HFFc6 (cell line): ENCODE results near the gene TMEM39A. TPM values are rescaled to one million over a fixed set of nuclear protein-coding genes. Genes with fewer than 3 reads are reported as not detected.

Experiments used
- DNase-seq: peaks from one replicate; pipeline ENCODE4 v3.0.0-alpha.2; 2018
- H3K27ac Mint-ChIP-seq: 2 replicates; pipeline ENCODE4 v1.8.0; 2020; ENCODE audit warnings: mild to moderate bottlenecking, mixed read lengths
- H3K27me3 Mint-ChIP-seq: 2 replicates; pipeline ENCODE4 v1.8.0; 2021; ENCODE audit warnings: mild to moderate bottlenecking, moderate library complexity, mixed read lengths; ENCODE audit not compliant: insufficient read depth
- H3K36me3 Mint-ChIP-seq: 2 replicates; pipeline ENCODE4 v1.8.0; 2021; ENCODE audit warnings: low read depth, mixed read lengths
- H3K4me1 Mint-ChIP-seq: 2 replicates; pipeline ENCODE4 v1.8.0; 2020; ENCODE audit warnings: low read depth, mixed read lengths
- H3K4me3 Mint-ChIP-seq: 2 replicates; pipeline ENCODE4 v1.8.0; 2020; ENCODE audit warnings: mild to moderate bottlenecking, moderate library complexity, mixed read lengths
- H3K9me3 Mint-ChIP-seq: 2 replicates; pipeline ENCODE4 v1.8.0; 2020; ENCODE audit warnings: mild to moderate bottlenecking, mixed read lengths
- CTCF ChIP-seq: fragments of 200-600 bp; sonication (generic); IDR thresholded peaks from 2 replicates; pipeline ENCODE4 v1.5.0; 2021; ENCODE audit warnings: antibody characterized with exemption, mild to moderate bottlenecking
- total RNA-seq, 6 experiments: library from RNA; stranded (reverse); fragmentation: NEBNext Ultra II Directional; extraction: Animal tissue kit (Norgen Biotek cat#: 25700); gene quantifications; 2 replicates in 1 of 6; 3 replicates in 5 of 6; pipeline ENCODE4 v1.2.3, GENCODE V29; 2021

The TMEM39A gene
- total RNA-seq, 6 experiments from 2014 or later = 47.3 to 58.8 (median 55.5) TPM

GRCh38 chr3:119434703-119435102 lies 28.7 kb downstream of the TMEM39A start:
- Mint-ChIP-seq H3K27ac (no peak overlapping the region), H3K36me3 (peaks cover 65% of the 10 kb centered on the region), H3K27me3 (no peaks in the 10 kb centered on the region), H3K4me3 (no peak overlapping the region), H3K4me1 (peaks cover 28% of the 10 kb centered on the region), H3K9me3 (peaks cover 4% of the 10 kb centered on the region; the same call in 1 of the 2 replicates)
- DNase-seq = no peak
- TF ChIP-seq CTCF = no peak

GRCh38 chr3:119433613-119434325 lies 29.6 kb downstream of the TMEM39A start:
- Mint-ChIP-seq H3K4me1 (peaks cover 28% of the 10 kb centered on the region), H3K4me3 (no peak overlapping the region; the same call in 1 of the 2 replicates), H3K27ac (no peak overlapping the region), H3K36me3 (peaks cover 72% of the 10 kb centered on the region), H3K27me3 (no peaks in the 10 kb centered on the region; the same call in 1 of the 2 replicates), H3K9me3 (peaks cover 13% of the 10 kb centered on the region)
- no peak for DNase-seq
- no peak for TF ChIP-seq CTCF

GRCh38 chr3:119428538-119428937 lies 34.9 kb downstream of the TMEM39A start:
- no peak for DNase-seq
- TF ChIP-seq CTCF = peak; percentile 41; the same call in 1 of the 2 replicates
- H3K27me3 Mint-ChIP-seq = no peaks in the 10 kb centered on the region; the same call in 1 of the 2 replicates
- H3K4me1 Mint-ChIP-seq = peaks cover 18% of the 10 kb centered on the region
- peaks cover 70% of the 10 kb centered on the region for H3K36me3 Mint-ChIP-seq
- H3K9me3 Mint-ChIP-seq = peaks cover 44% of the 10 kb centered on the region
- no peak overlapping the region for H3K4me3 Mint-ChIP-seq
- H3K27ac Mint-ChIP-seq = no peak overlapping the region

GRCh38 chr3:119427669-119428068 lies 35.7 kb downstream of the TMEM39A start:
- no peak for TF ChIP-seq CTCF
- Mint-ChIP-seq H3K27me3 (no peaks in the 10 kb centered on the region; the same call in 1 of the 2 replicates), H3K27ac (no peak overlapping the region), H3K36me3 (peaks cover 69% of the 10 kb centered on the region), H3K4me1 (peaks cover 9% of the 10 kb centered on the region), H3K4me3 (no peak overlapping the region), H3K9me3 (peaks cover 44% of the 10 kb centered on the region)
- no peak for DNase-seq

- no peaks in the 10 kb centered on the region for H3K27me3 Mint-ChIP-seq
- peak; percentile 25; the same call in 1 of the 2 replicates for TF ChIP-seq CTCF
- H3K27ac Mint-ChIP-seq = no peak overlapping the region
- no peak for DNase-seq
- no peaks in the 10 kb centered on the region for H3K4me1 Mint-ChIP-seq
- no peaks in the 10 kb centered on the region for H3K36me3 Mint-ChIP-seq
- H3K4me3 Mint-ChIP-seq = no peak overlapping the region
- H3K9me3 Mint-ChIP-seq = no peaks in the 10 kb centered on the region
Measured at GRCh38 chr3:119420196-119420595, 43.2 kb downstream of the TMEM39A start.
